ENCODE data around the gene NR1I3.

DNA sequence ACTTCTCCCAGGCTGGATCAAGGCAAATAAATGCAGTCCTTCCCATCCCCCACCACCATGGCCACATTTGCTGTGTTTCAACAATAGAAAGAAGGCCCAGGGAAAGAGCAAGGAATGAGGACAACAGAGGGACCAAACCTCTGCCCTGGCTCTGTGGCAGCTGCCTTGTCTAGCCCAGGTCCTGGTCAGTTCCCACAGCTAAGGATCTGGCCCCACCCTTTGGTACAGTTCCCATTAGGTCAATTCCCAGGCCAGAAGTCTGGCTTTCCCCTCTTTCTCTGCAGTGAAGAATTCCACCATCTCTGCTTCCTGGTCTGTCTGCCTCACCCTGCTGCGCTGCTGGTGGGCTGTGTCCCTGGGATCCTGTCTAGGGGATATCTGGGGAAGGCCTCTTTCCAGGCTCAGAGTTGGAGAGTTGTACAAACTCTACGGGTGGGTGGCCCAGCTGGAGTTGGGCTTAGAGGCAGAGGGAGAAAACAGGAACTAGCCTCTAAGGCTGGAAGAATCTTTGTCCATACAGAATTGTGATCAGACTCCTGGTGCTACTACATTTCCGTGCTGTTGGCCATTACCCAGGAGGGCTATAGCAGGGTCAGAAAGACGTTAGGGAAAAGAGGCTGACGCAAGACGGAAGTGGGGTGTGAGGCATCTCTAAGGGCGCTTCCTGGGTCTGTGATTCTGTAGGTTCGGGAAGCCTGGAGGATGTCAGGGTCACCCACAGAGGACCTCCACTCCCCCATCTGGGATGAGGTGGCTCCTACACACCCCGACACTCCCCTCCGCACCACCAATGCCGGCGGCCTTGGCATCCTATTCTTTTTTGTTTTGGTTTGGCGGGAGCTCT, 36.8 kb downstream of the NR1I3 start:
- TF ChIP-seq, protein P1, sequence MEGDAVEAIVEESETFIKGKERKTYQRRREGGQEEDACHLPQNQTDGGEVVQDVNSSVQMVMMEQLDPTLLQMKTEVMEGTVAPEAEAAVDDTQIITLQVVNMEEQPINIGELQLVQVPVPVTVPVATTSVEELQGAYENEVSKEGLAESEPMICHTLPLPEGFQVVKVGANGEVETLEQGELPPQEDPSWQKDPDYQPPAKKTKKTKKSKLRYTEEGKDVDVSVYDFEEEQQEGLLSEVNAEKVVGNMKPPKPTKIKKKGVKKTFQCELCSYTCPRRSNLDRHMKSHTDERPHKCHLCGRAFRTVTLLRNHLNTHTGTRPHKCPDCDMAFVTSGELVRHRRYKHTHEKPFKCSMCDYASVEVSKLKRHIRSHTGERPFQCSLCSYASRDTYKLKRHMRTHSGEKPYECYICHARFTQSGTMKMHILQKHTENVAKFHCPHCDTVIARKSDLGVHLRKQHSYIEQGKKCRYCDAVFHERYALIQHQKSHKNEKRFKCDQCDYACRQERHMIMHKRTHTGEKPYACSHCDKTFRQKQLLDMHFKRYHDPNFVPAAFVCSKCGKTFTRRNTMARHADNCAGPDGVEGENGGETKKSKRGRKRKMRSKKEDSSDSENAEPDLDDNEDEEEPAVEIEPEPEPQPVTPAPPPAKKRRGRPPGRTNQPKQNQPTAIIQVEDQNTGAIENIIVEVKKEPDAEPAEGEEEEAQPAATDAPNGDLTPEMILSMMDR (IDR thresholded peaks at IDR 0.05) = peak in 1 of 3 donors; percentile 6
- no peak for TF ChIP-seq EP300 (IDR thresholded peaks at IDR 0.05)

All from ovary (tissue), 3 donors.